NK-92 treated with Interleukin-12 subunit alpha and Interleukin-12 subunit beta, amount 100 ng/mL, for 24 hours (cell line): ENCODE data around the gene EDN3.
"Not testable (repeated sequence)": the region's sequence is repeated elsewhere in the genome, so short reads cannot be mapped to it uniquely, and the experiment has no call there.

ENCODE experiments used
- DNase-seq: peaks from one replicate; lab custom pipeline; 2025; lab: John Stamatoyannopoulos, UW

The EDN3 gene

DNA sequence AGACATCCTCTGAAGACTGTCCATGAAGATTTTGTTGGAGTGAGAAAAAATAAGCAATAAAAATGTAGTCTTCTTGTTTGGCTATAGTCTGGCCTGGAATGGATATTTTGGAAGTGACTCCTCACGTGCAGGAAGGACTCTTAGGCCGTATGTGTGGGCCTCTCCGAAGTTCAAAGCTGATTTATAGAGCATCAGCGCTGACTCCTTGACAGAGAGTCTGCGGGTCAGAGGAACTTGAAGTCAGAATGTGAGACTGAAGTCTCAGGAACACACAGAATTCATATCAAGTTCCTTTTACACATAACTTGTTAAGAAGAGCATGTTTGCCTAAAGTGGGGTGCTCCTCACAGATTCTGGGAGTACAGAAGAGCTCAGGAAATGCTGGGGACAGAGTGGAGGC, 36.1 kb downstream of the EDN3 start:
- DNase-seq: no peak

DNA sequence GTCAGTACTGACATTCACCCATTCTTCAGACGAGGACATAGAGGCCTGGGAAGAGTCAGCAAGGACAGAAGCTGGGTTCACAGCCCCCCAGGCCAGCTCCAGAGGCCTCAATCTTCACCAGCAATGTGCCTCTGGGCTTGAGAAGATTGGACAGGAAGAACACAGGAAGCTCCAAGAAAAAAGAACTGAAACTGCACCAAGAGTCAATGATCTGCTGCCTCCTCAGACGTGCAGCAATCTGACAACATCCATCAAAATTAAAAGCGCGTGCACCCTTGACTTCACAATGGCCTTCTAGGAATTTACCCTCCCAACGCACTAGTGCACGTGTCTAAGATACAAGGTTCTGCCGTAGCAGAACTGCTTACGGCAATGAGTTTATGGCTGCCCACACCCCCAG, 38.0 kb downstream of the EDN3 start:
- DNase-seq: not testable (repeated sequence)

DNA sequence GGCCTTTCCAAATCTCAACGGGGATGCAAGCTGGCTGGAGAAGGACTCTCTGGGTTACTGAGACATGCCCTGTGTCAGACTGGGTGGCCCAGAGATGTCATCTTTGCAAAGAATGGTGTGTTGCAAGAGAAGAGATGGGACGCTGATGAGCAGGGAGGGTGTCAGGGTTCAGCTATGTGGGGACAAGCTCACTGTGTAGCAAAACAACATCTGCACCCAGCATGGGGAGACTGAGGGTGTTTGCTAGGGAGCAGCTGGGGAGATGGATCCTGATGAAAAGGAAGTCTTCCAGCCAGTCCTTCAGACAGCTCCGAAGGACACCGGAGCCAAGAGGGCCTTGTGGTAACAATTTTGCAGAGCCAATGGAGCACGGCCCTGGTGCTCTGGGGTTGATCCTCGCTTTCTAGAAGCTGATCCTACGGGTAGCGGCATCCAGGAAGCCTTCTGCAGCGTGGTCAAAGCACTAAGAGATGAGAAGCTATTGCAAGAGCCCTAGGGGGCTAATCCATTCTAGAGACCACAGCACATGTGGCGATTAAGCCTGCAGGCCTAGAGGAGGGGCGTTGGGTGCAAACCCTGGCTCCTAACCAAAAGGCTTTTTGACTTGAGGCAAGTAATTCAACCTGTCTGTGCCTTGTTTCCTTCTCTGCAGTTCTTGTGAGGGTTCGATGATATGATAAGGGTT, 39.9 kb downstream of the EDN3 start:
- DNase-seq: no peak

DNA sequence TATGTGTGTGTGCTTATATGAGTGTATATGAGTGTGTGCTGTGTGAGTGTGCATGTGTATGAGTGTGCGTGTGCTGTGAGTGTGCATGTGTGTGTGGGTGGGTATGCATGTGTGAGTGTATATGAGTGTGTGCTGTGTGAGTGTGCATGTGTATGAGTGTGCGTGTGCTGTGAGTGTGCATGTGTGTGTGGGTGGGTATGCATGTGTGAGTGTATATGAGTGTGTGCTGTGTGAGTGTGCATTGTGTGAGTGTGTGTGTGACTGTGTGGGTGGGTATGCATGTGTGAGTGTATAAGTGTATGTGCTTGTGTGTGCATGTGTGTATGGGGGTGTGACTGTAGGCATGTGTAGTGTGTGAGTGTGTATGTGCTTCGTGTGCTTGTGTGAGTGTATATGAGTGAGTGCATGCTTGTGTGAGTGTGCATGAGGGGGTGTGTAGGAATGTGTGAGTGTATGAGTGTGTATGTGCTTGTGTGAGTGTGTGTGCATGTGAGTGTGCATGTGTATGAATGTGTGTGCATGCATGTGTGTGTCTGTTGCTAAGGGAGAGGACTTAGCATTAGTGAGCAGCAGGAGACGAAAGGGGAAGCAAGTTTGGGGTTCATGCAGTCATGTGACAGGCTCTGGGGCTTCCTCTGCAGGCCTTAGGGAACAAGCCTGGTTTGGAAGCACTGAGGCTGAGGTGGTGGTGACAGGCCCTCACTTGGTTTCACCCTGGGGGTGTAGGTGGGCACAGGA, 41.0 kb downstream of the EDN3 start:
- DNase-seq: not testable (repeated sequence)

DNA sequence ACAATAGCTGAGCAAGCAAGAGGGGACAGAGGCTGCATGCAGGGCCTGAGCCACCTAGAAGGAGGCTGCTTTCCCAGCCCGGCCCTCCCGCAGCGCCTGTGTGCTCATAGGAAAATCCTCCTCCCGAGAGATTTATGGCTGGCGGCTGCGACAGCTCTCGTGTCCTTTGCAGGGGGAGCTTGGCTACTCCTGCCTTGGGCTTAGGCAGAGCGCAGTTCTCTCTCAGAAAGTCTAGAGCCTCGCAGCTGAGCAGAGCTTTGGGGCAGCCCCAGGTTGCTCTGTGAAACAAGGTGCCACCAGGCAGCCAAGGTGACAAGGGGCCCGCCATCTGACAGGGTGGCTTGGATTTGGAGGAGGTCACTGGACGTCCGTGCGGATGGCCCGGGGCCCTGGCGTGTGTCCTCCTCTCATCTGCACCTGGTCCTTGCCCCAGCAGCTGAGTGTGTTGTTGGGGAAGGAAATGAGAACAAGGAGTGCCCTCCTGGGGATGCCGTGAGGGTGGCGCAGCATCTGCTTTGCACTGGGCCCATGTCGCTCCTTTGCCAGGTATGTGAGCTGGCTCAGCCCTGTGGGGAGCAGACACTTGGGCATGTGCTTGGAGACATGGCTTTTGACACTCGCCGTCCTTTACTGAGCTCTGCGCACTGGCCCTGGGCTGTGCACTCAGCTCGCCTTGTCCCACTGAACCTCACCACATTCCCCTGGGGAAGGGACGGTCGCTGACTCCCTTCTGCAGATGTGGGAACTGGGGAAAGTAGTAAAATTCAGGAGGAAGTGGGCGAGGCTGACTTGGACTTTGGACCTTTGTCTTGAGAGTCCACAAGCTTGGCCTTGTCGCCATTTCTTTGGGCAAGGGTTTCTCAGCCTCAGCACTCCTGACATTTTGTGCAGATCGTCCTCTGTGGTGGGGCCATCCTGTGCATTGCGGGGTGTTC, 41.9 kb downstream of the EDN3 start:
- no peak for DNase-seq

DNA sequence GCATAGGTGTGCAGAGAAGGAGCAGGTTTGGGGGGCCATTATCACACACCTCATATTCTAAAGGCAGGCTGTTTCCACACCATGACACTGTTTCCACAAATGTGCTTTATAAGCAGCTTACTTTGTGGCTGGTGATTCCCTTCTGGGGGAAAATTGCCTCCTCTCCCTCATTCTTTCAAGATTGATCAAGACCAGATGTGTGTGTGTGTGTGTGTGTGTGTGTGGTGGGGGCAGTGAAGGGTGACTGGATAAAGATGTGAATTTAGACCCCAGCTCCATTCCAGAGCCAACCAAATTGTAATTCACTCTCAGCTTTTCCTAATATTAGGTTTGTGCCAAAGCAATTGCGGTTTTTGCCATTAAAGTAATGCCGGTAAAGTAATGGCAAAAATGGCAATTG, 45.6 kb downstream of the EDN3 start:
- DNase-seq: no peak

DNA sequence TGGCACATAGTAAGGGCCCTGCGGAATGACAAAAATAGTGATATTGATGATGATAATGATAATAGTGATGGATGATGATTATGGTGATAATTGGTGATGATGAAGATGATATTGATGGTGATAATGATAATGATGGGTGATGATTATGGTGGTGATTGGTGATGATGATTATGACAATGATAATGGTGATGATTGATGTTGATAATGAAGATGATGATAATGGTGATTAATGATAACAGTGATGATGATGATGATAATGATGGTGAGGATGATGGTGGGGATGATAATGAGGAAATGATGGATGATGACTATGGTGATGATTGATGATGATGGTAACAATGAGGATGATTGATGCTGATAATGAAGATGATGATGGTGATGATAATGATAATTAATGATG, 48.9 kb downstream of the EDN3 start:
- no peak for DNase-seq

DNA sequence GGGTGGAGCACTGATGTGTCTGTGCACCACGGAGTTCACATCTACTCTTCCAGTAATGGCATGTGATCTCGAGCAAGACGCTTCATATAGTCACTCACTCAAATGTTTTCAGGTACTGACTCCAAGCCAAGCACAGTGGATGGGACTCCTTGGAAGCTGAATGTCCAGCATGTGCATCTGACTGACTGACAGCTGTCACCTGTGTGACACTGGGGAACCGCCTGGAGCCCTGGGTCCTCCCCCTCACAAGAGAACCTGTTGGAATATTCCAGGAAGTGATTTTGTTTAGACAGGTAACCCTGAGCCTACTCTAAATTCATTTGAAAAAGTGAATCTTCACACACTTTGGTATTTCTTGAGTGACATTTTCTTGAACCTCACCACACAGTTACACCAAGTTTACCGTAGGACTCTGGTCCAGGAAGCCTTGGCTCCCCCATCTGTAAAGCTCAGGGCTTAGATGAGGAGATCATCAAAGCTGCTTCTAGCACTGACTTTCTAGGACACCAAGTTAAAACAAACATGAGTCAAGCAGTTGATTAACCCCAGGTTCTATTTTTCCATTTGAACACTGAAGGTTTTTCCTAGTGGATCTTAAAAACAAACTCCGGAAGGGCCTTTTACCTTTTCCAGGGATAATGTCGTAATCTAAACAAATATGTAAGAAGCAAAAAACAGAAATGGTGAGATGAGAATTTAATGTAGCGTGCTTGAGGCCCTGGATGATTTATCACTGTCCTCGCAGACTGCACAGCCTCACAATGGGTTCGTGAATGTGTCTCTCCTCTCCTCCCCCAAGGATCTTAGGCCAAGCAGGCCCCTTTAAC, 50.1 kb downstream of the EDN3 start:
- DNase-seq: no peak

DNA sequence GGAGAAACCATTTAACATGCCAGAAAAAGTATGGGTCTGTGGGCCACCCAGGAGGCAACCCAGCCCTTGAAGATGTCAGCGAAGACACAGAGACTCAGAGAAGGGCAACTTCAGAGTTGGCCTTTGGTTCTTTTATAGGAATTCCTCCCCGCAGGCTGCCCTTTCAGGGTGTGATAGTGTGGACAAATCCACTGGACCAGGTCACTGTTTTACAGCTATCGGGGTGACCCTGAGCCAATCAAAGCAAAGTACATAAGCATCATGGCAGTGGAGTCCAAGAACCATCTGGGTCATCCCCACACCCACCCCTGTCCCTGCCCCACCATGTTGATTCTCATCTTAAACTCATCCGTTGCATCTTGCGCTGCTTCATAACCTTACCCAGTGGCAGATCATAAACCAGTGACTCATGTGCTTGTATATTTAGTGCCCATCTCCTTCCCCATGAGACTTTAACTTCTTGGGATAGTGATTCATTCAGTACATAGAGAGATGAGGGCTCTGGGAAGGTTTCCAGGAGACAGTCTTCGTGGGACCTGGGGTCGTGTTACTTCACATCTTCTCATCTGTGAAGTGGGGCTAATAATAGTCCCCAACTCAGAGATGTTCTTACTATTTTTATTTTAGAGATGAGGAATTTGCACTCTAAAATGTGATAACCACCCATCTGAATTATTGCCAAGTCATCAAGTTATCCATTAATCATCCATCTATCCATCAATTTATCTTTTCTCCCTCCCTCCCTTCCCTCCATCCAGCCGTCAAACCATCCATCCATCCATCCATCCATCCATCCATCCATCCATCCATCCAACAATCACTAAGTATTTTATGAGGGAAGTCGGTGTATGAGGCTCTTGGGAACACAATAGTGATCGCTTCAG, 51.0 kb downstream of the EDN3 start:
- DNase-seq: no peak

DNA sequence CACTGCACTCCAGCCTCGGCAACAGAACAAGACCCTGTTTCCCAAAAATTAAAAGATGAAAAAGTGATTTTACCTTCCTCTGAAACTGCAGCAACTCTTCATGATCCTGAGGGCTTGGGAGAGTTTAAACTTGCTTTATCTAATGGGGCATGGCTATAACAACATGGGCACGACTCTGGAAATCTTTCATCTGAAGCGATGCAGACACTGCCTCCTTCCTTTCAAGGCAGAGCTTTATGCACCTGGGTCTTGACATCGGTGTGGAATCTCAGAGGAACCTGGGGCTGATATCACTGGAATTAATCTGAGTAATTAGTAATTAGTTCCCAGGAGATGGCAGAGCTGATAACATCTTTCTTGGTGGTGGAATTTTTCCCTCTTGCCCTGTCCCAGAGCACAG, 52.1 kb downstream of the EDN3 start:
- no peak for DNase-seq

DNA sequence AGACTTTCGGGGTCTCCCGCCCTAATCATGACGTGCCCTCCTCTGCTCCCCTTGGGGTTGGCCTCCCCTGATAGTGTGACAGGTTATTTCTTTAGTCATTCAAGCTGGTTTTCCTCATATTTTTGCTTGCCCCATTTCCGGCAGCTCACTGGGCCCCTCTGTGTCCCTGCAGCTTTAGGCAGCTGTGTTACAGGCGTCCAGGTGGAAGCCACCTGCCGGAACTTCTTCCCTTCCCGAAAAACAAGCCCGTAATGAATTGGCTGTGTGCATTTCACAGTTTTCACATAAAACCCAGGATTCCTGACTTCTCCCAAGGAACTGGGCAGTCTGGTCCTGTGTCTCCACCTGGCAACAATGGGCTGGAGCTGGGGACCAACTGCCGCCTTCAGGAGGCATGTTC, 52.6 kb downstream of the EDN3 start:
- DNase-seq: no peak

DNA sequence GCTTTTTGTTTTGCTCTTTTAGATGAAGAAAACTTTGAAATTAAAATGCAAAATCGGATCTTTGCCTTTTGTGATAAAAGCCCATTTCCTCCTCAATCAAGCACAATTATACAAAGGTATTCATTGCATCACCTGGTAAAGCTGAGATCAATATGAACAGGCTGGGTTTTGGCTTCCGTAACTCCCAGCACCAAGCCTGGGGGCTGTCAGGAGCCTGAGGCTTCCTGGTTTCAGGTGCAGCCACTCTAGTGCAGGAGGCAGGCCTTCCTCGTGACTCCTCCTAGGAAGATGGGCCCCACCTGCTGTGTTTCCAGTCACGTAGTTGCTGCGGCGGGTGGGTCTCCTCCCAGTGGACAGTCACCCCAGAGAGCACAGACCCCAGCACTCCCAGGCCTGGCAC, 54.0 kb downstream of the EDN3 start:
- DNase-seq: no peak

DNA sequence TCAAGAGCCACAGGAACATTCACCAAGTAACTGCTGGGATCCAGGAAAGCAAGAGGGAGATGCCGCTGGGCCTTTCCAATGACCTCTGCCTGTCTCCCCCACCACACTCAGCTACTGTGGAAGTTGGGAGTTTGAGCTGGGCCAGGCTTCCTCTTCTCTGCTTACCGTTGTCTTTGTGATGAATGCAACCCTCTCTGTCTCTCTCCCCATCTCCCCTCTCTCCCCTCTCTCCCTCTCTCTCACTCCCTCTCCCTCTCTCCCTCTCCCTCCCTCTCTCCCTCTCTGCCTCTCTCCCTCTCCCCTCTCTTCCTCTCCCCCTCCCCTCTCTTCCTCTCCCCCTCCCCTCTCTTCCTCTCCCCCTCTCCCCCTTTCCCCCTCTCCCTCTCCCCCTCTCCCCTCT, 54.8 kb downstream of the EDN3 start:
- DNase-seq: no peak

DNA sequence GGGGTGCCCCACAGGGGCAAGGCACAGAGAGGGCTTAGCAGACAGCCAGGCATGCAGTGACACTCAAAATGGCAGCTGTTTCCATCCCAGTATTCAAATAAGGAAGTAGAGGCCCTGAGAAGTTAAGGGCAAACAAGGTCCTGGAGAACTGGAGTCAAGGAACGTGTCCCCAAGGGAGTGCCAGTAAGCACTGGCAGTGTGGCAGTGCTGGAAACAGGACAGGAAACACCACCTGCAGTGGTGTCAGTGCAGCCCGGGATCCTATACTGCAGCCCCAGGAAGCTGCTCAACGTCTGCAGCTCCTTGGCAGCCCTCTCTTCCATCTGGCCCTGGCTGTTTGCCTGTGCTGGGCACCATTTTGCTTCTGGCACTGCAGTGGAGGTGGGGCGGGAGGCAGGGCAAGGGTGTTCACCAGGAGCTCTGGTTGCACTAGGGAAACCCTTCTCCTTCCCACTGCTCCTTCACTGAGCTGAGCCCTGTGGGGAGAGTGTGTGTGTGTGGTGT, 56.3 kb downstream of the EDN3 start:
- no peak for DNase-seq

DNA sequence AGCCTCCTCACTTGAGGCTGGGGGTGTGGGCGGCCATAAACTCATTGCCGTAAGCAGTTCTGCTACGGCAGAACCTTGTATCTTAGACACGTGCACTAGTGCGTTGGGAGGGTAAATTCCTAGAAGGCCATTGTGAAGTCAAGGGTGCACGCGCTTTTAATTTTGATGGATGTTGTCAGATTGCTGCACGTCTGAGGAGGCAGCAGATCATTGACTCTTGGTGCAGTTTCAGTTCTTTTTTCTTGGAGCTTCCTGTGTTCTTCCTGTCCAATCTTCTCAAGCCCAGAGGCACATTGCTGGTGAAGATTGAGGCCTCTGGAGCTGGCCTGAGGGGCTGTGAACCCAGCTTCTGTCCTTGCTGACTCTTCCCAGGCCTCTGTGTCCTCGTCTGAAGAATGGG, 58.4 kb downstream of the EDN3 start:
- DNase-seq: not testable (repeated sequence)

DNA sequence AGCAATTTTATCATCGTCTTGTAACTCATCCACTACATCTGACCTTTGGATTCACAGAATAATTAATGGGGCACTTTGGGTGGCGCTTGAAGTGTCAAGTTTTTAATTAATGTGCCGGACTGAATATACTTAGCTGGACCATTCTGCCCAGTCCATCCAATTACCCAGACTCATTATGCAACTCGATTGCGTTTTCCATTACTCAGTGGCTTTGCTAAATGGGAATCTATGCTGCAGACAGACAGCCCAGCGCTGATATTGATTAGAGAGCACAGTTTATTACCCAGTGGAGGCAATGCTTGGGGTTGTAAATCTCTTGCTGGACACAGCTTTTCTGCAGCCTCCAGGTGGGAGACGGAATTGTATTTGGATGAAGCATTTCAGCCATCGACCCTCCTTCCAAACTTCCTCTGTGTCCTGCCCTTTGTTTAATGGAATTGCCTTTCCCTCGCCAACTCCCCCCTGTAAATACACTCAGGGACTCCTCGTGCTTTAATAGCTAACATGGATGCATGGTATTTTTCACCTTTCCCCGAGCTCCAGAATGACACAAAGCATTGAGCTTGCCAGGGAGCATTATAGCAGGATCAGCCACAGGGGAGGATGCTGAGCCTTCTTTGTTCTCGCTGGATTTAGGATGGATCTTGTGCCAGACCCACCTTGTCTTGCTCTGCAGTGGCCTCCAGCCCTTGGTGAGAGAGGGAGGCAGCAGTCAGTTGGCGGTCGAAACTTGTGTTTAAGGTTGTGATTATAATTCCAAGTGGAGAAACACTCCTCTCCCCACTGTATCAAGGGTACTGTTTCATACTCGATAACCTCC, 59.7 kb downstream of the EDN3 start:
- DNase-seq: no peak

DNA sequence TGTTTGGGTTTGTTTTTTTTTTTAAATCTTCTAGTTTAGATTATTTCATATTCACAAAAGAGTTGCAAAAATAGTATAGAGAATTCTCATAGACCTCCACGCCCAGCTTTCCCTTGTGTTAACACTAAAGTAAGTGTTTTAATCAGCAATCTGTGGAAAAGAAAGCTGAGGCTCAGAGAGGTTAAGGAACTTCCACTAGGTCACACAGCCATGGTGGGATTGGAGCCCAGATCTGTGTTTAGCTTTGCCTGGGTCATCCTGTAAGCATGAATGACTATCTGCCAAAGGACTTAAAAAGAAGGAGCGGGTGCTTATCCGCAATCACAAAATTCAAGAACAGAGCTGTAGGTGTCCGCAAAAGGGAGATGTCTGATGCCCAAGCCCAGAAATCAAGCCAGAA, 60.5 kb downstream of the EDN3 start:
- no peak for DNase-seq

DNA sequence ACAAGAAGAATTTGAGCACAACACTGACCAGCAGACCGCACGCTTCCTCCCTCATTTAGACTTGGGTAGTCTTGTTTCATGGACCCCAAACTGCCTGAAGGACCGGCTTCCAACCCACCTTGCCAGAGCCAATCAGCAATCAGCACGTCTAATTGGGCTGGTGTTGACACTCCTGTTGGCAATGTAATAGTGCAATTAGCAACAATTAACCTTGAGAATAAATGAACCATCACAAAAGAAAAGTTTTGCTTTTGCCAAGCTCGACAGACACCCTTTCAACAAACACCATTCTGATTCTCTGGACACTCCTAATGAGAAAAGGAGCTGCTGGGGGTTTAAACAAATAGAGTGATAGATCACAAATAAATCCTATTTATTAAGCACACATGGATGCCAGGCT, 61.0 kb downstream of the EDN3 start:
- no peak for DNase-seq

DNA sequence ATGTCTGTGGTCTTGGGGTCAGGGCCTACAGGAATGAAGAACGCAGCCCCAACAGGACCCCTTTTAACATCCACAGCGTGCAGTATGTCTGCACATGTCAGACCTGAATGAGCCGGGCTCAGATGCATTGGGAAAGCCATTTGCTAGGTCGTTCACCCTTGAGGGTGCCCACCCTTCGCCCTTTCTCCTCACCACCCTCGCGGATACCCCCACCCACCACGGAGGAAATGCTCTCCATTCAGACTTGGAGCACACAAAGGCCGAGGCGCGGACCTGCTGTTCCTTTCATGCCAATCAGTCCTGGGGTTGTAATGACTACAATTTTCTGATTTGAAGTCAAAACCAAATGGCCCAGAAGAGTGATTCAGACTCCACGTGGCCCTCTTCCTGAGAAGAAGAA, 62.7 kb downstream of the EDN3 start:
- no peak for DNase-seq

DNA sequence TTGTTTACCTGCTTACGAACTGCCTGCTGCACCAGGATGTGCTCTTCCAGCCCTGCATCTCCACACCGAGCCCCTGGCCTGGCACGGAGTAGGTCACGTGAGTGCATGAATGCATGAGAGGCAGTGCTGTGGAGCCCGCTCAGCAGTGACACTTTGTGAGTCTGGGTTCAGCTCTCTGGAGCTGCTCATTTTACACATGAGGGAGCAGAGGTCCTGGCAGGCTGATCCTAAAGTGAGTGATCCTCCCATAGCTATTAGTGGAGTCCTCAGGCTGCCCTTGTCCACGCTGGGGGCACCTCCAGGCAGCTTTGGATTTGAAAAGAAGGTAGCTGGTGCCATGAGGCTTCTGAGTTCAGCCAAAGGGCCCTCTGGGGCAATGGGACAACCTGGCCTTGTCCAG, 64.2 kb downstream of the EDN3 start:
- DNase-seq: no peak
